Measurements from ENCODE around the gene KIAA1217.

KIAA1217 gene

GRCh38 chr10:24569828-24570657 lies 361.1 kb downstream of the KIAA1217 start:
- Histone ChIP-seq H3K4me2 (ENCODE audit: low read length) (no peak overlapping the region), H3K4me1 (ENCODE audit: control insufficient read depth, low read length) (no peaks in the 10 kb centered on the region)

GRCh38 chr10:24570658-24571426 lies 361.9 kb downstream of the KIAA1217 start:
- Histone ChIP-seq H3F3A (ENCODE audit: control insufficient read depth, insufficient read depth) (no peaks in the 10 kb centered on the region), H3K4me3 (ENCODE audit: low read length) (no peak overlapping the region), H4K20me1 (ENCODE audit: control insufficient read depth, insufficient read depth, low read depth, low read length) (no peaks in the 10 kb centered on the region), H3K27me3 (ENCODE audit: control insufficient read depth, low read length) (peaks cover 3% of the 10 kb centered on the region; the same call in 1 of the 2 replicates), H3K4me2 (ENCODE audit: low read length) (no peak overlapping the region), H3K27ac (ENCODE audit: low read depth, low read length) (no peak overlapping the region), H3K4me1 (ENCODE audit: control insufficient read depth, low read length) (peaks cover 2% of the 10 kb centered on the region; the same call in 1 of the 2 replicates), H3K36me3 (ENCODE audit: control insufficient read depth, low read length) (no peaks in the 10 kb centered on the region), H3K9me2 (replicated peaks; ENCODE audit: control insufficient read depth, low read length) (no peaks in the 10 kb centered on the region), H3K79me2 (ENCODE audit: control insufficient read depth, low read length) (no peaks in the 10 kb centered on the region), H3K9me3 (ENCODE audit: control insufficient read depth, insufficient read depth, low read length) (no peaks in the 10 kb centered on the region)
- TF ChIP-seq CTCF (IDR thresholded peaks at IDR 0.05; ENCODE audit: low read depth, low read length, poor library complexity, severe bottlenecking) = no peak
- TF ChIP-seq EZH2phosphoT487 (IDR thresholded peaks at IDR 0.05; ENCODE audit: borderline replicate concordance, low read length) = no peak

More at GRCh38 chr10:24569828-24570657, 361.1 kb downstream of the KIAA1217 start:
- Histone ChIP-seq H3K27me3 (ENCODE audit: control insufficient read depth, low read length) (no peaks in the 10 kb centered on the region), H4K20me1 (ENCODE audit: control insufficient read depth, insufficient read depth, low read depth, low read length) (no peaks in the 10 kb centered on the region), H3K36me3 (ENCODE audit: control insufficient read depth, low read length) (no peaks in the 10 kb centered on the region), H3K27ac (ENCODE audit: low read depth, low read length) (no peak overlapping the region), H3K4me3 (ENCODE audit: low read length) (no peak overlapping the region), H3K9me3 (ENCODE audit: control insufficient read depth, insufficient read depth, low read length) (no peaks in the 10 kb centered on the region), H3K79me2 (ENCODE audit: control insufficient read depth, low read length) (no peaks in the 10 kb centered on the region), H3K9me2 (replicated peaks; ENCODE audit: control insufficient read depth, low read length) (no peaks in the 10 kb centered on the region), H3F3A (ENCODE audit: control insufficient read depth, insufficient read depth) (no peaks in the 10 kb centered on the region)
- TF ChIP-seq CTCF (IDR thresholded peaks at IDR 0.05; ENCODE audit: low read depth, low read length, poor library complexity, severe bottlenecking) (no peak), EZH2phosphoT487 (IDR thresholded peaks at IDR 0.05; ENCODE audit: borderline replicate concordance, low read length) (no peak)

DNA sequence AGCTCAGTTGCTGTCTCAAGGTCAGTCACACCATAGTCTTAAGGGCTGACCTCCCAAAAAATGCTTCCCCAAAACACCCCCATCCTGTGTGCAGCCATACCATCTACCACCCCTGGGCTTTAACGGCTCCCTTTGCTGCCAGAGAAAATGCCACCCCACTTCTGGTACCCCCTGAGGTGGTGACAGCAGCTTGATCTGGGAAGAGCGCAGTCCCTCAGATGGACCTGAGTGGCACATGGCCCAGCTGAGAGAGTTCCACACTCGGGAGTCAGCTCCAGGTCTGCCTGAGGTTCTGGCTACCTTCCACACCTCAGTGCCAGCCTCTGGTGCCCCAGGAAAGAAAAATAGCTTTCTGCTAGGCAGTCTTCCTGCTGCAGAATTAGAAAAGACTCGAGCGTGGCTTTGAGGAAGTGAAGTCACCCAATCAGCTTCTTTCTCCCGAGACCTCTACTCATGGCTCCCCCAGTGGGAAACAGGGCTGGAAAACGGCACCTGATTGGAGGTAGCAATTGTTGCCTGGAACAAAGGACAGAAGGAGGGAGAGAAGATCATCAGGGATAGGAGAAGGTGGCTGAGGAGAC lies 363.0 kb downstream of the KIAA1217 start:
- no peak overlapping the region for H3K4me3 ChIP-seq (ENCODE audit: low read length)
- no peak overlapping the region for H3K27ac ChIP-seq (ENCODE audit: low read depth, low read length)
- no peaks in the 10 kb centered on the region for H3K79me2 ChIP-seq (ENCODE audit: control insufficient read depth, low read length)
- no peaks in the 10 kb centered on the region for H3F3A ChIP-seq (ENCODE audit: control insufficient read depth, insufficient read depth)
- H3K9me3 ChIP-seq (ENCODE audit: control insufficient read depth, insufficient read depth, low read length) = no peaks in the 10 kb centered on the region
- H3K4me2 ChIP-seq (ENCODE audit: low read length) = no peak overlapping the region
- no peaks in the 10 kb centered on the region for H3K9me2 ChIP-seq (replicated peaks; ENCODE audit: control insufficient read depth, low read length)
- TF ChIP-seq EZH2phosphoT487 (IDR thresholded peaks at IDR 0.05; ENCODE audit: borderline replicate concordance, low read length) = no peak
- peaks cover 3% of the 10 kb centered on the region; the same call in 1 of the 2 replicates for H3K27me3 ChIP-seq (ENCODE audit: control insufficient read depth, low read length)
- no peaks in the 10 kb centered on the region for H3K36me3 ChIP-seq (ENCODE audit: control insufficient read depth, low read length)
- no peaks in the 10 kb centered on the region for H4K20me1 ChIP-seq (ENCODE audit: control insufficient read depth, insufficient read depth, low read depth, low read length)
- H3K4me1 ChIP-seq (ENCODE audit: control insufficient read depth, low read length) = peaks cover 12% of the 10 kb centered on the region; the same call in 1 of the 2 replicates
